Limb (tissue), 2 donors: ENCODE measurements around the gene BIRC3.
"Not testable (repeated sequence)": the region's sequence is repeated elsewhere in the genome, so short reads cannot be mapped to it uniquely, and the experiment has no call there.

ENCODE experiments used
- DNase-seq, 2 donors: peaks; one replicate each; pipeline ENCODE4 v3.0.0-alpha.2; 2016; ENCODE audit errors: extremely low spot score in 2 of 2

The BIRC3 gene

DNA sequence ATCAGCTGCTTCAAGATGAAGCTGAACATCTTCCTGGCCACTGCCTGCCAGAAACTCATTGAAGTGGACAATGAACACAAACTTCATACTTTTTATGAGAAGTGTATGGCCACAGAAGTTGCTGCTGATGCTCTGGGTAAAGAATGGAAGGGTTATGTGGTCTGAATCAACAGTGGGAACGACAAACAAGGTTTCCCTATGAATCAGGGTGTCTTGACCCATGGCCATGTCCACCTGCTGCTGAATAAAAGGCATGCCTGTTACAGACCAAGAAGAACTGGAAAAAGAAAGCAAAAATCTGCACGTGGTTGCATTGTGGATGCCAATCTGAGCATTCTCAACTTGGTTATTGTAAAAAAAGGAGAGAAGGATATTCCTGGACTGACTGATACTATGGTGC lies 22.2 kb upstream of the BIRC3 start:
- DNase-seq = no peak

- DNase-seq = not testable (repeated sequence)
These were observed 20.5 kb upstream of the BIRC3 start for GRCh38 chr11:102296757-102297156.

DNA sequence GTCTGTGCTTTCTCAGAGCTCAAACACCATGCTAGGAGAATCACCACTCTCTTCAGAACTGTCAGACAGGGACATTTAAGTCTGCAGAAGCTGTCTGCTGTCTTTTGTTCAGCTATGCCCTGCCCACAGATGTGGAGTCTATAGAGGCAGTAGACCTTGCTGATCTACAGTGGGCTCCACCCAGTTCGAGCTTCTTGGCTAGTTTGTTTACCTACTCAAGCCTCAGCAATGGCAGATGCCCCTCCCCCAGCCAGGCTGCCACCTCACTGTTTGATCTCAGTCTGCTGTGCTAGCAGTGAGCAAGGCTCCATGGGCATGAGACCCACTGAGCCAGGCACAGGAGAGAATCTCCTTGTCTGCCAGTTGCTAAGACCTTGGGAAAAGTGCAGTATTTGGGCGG lies 16.4 kb upstream of the BIRC3 start:
- not testable (repeated sequence) for DNase-seq

DNA sequence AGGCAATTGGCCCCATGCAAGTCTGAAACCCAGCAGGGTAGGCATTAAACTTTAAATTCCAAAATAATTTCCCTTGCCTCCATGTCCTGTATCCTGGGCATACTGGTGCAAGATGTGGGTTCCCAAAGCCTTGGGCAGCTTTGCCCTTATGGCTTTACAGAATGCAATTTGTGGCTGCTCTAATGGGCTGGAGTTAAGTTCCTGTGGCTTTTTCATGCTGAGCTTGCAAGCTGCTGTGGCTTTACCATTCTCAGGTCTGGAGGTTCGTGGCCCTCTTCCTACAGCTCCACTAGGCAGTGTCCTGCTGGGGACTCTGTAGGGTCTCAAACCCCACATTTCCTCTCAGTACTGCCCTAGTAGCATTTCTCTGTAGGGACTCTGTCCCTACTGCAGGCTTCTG lies 15.0 kb upstream of the BIRC3 start:
- no peak for DNase-seq

- no peak for DNase-seq
These were observed 12.6 kb upstream of the BIRC3 start for GRCh38 chr11:102304686-102305085.

DNA sequence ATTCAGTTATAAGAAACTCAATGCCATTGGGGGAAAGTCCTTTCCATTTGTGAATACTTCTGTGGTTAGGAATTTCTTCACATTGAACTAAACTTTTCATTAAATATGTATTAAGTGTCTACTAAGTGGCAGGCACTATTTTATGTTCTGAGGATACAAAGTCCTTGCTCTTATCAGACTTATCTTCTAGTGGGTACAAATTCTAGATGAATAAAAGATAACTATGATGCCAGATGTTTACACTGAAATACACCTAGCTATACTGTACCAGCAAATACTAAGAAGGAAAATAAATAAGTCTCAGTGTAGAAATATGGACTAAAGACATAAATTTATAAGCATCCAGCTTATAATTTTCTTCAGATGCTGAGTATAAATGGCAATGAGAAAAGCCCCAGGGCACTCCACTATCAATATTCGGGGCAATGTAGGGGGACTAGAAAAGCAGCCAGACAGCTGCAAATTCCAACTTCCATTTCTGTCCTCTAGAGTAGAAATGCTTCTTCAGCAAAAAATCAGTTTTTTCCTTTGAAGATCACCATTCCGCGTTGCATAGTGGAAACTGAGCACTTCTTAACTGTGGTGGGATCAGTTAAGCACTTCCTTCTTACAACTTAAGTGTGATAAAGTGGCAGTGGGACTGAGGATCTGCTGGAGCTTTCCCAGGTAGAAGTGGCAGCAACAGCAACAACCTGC lies 11.8 kb upstream of the BIRC3 start:
- no peak for DNase-seq

GRCh38 chr11:102306048-102306597 lies 11.2 kb upstream of the BIRC3 start:
- no peak for DNase-seq

DNA sequence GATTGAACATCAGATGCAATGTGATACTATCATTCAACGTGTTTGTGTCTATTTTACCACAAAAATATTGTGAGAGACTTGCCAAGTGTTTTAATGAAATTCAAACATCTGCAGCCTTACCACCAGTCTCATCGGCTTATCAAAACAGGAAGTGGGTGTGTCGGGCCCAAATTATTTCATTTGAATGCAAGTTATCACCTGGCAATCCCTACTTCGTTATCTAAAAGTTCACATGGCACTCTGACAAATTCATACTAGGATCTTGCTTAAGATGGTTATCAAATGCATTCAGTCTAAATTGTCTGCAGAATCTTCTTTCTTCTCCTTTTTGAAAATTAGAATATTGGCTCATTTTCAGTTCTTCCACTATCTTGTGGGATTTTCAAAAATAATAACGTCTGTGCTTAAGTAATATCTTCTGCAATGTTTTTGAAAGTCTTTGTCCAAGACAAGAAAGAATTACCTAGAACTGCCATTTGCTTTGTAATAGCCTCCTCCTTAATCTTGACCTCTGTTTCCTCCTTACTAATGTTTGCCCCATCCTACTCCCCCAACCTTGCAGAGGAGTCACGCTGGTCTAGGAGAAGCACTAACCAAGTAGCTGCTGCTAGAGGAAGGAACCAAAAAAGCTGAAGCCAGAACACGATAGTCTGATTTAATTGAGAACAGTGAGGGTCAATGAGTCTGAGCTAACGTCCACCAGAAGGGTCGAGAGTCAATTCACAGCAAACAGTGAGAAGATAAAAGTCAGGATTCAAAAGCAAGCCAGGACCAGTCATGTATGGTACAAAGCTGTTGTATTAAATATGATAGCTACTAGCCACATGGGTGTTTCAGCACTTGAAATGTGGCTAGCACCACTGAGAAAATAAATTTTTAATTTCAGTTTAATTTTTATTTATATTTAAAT lies 10.2 kb upstream of the BIRC3 start:
- no peak for DNase-seq

GRCh38 chr11:102307727-102308038 lies 9.6 kb upstream of the BIRC3 start:
- DNase-seq = no peak

DNA sequence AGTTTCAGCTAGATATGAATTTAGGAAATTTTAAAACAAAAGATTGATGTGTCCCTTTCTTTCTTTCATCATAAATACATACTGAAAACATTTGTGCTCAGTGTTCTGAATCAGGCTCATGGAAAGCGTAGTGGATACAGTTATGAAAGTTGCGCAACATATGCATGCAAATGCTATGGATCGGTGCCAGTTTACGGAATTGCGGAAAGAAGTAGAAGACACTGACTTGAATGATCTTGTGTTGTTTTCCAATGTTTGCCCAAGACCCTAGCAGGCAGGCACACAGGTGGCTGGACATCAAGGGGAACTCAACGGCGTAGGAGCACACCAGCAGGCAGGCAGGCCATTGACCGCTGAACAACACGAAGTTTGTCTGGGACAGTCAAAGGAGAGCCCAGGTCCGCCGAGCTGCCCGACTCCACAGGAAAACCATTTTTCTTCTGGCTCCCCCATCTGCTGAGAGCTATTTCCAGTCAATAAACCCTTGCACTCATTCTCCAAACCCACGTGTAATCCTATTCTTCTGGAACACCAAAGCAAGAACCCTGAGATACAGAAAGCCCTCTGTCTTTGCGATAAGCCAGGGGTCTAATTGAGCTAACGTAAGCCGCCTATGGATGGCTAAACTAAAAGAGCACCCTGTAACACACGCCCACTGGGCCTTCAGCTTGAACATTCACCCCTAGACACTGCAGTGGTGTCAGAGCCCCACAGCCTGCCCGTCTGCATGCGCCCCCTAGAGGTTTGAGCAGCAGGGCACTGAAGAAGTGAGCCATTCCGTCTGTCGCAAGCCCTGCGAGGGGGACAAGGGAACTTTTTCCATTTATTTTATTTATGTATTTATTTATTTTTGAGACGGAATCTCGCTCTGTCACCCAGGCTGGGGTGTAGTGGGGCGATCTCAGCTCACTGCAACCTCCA lies 7.4 kb upstream of the BIRC3 start:
- DNase-seq = no peak

DNA sequence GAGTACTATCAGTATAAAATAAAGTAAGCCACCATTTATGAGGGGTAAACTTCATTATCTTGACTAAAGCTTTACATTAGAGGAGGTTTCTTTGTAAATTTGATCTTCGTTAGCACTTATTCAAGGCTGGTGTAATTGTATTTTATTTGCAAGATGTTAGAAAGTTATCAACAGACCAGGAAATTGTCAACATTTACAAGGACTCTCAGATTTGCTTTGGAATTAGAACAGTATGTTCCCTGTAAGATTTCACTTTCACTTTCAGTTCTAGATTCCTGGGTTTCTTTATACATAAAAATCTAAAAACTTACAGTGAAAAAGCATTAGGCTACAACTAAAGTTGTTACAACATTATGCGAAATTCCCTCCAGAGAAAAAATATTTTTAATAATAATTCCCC lies 4.6 kb upstream of the BIRC3 start:
- DNase-seq = peak in 1 of 2 donors; percentile 39

GRCh38 chr11:102313238-102313940 lies 3.9 kb upstream of the BIRC3 start:
- no peak for DNase-seq

GRCh38 chr11:102314784-102315183 lies 2.5 kb upstream of the BIRC3 start:
- DNase-seq = no peak

GRCh38 chr11:102316346-102316904 lies 859 bp upstream of the BIRC3 start:
- DNase-seq = no peak

DNA sequence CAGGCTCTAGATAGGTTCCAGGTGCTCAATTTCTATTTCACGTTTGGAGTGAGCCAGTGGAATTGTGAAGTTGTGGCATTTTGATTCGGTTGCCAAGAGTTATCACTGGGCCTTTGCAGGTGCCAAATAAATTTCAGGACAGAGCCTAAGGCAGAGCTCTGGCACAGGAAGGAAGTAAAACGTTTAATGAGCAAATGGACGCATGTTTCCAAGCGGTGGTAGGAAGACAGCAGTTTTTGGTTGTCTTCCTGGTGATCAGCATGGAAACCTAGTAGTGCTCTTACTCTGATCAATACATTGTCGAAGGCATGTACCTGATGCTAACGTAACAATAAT lies 452 bp downstream of the BIRC3 start:
- DNase-seq = no peak

DNA sequence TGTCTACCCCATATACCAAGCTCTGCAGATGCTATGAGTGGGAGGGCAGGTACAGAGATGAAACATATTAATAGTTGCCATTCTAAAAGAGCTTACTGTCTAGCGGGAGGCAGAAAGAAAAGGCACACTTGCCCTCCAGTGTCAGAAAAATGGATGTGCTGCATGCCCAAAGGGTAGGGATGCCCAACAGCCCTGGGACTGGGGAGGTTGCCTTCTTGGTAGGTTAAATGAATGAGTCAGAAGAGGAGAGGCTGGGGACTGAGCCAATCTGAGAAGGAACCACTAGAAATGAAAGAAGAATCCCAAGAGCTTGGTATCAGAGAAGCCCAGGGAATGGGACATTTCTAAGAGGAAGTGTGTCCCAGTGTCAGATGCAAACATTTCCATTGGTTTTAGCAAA lies 1.2 kb downstream of the BIRC3 start:
- no peak for DNase-seq

DNA sequence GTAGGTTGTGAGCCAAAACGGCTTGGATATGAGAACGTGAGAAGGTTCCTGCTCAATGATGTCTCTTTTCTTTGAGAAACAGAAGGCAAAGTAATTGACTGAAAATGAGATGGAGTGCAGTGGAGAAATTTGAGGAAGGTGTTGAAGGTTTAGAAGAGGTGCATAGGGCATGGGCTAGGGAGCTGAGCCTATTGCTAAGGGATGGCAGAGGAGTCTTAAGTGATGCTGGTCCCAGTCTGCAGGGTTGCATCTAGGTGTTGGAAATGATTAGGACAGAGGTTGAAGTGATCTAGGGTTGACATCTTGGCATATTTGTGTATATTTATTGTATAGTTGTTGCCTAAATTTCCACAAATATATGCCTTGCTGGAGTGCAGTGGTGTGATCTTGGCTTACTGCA lies 2.3 kb downstream of the BIRC3 start:
- no peak for DNase-seq

DNA sequence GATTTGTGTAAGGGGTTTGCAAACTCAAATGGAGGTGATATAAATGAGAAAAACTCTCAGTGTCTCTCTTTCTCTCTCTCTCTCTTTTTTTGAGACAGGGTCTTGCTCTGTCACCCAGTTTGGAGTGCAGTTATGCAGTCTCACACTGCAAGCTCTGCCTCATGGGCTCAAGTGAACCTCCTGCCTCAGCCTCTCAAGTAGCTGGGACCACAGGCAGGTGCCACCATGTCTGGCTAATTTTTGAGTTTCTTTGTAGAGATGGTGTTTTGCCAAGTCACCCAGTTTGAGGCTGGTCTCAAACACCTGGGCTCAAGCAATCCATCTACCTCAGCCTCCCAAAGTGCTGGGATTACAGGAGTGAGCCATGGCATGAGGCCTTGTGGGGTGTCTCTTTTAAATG lies 2.9 kb downstream of the BIRC3 start:
- DNase-seq = no peak

DNA sequence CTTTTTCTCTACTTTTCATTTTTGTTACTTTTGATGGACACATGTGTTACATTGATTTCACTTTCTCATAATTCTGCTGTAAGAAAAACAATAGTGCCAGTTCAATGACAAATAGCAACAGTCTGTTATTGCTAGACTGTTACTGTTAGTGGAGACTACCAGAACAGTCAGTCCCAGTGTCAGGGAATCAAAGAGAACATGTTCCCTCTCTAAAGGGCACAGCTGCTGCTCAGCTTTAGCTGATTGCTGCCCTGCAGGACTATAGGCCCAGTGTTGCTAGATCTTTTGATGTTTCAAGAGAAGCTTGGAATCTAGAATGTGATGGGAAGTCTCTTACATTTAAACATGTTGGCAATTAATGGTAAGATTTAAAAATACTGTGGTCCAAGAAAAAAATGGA lies 3.4 kb downstream of the BIRC3 start:
- DNase-seq = no peak

DNA sequence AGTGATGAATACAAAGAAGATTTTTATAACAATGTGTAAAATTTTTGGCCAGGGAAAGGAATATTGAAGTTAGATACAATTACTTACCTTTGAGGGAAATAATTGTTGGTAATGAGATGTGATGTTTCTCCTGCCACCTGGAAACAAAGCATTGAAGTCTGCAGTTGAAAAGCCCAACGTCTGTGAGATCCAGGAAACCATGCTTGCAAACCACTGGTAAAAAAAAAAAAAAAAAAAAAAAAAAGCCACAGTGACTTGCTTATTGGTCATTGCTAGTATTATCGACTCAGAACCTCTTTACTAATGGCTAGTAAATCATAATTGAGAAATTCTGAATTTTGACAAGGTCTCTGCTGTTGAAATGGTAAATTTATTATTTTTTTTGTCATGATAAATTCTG lies 5.3 kb downstream of the BIRC3 start:
- no peak for DNase-seq
